Activated CD4-positive, alpha-beta memory T cell treated with anti-CD3 and anti-CD28 coated beads for 36 hours (primary cell): ENCODE data around the gene WHRN. TPM values are rescaled to one million over a fixed set of nuclear protein-coding genes. Genes with fewer than 3 reads are reported as not detected.

Experiments
- CTCF ChIA-PET: fragments of 350-600 bp; sonication (Branson Sonifier 250); formaldehyde crosslinking; loops from one replicate; lab custom pipeline; 2021; ENCODE audit warnings: antibody characterized with exemption, inconsistent platforms; lab: Charles Lee
- POLR2A ChIA-PET: fragments of 350-600 bp; sonication (Branson Sonifier 250); formaldehyde crosslinking; loops from one replicate; lab custom pipeline; 2021; ENCODE audit warnings: antibody characterized with exemption; lab: Charles Lee
- DNase-seq: peaks from one replicate; pipeline ENCODE4 v3.0.0-alpha.2; 2020
- H3K27ac Mint-ChIP-seq: one replicate; pipeline ENCODE4 v1.8.0; 2021; ENCODE audit warnings: mixed read lengths
- H3K27me3 Mint-ChIP-seq: one replicate; pipeline ENCODE4 v1.8.0; 2021; ENCODE audit warnings: mixed read lengths
- H3K36me3 Mint-ChIP-seq: one replicate; pipeline ENCODE4 v1.8.0; 2021; ENCODE audit warnings: mixed read lengths
- H3K4me1 Mint-ChIP-seq: one replicate; pipeline ENCODE4 v1.8.0; 2021; ENCODE audit warnings: low read depth, mixed read lengths
- H3K4me3 Mint-ChIP-seq: one replicate; pipeline ENCODE4 v1.8.0; 2021; ENCODE audit warnings: mild to moderate bottlenecking, mixed read lengths
- H3K9me3 Mint-ChIP-seq: one replicate; pipeline ENCODE4 v1.8.0; 2021; ENCODE audit warnings: mixed read lengths
- intact Hi-C: fragments of 100-400 bp; cut with micrococcal nuclease; formaldehyde crosslinking; loops from one replicate; pipeline ENCODE4 v1.15.1; 2023
- total RNA-seq, 2 experiments: library from RNA; stranded (reverse); gene quantifications; one replicate each; pipeline ENCODE4 v1.2.3, GENCODE V29; 2021

WHRN gene
- total RNA-seq, 2 experiments from 2014 or later: 2.8 to 4.4 TPM

GRCh38 chr9:114403153-114403756 is 102.0 kb downstream of the WHRN start:
- no peaks in the 10 kb centered on the region for H3K36me3 Mint-ChIP-seq
- H3K9me3 Mint-ChIP-seq: no peaks in the 10 kb centered on the region
- POLR2A ChIA-PET: no interaction called here
- peaks cover 4% of the 10 kb centered on the region for H3K4me1 Mint-ChIP-seq
- intact Hi-C loops: no loop called here
- no peak for DNase-seq
- no peak overlapping the region for H3K27ac Mint-ChIP-seq
- CTCF ChIA-PET: interaction anchor here (1.2 to 13.3 kb wide), 5 partner anchors 84 to 259 kb away, joined by 3 to 329 read pairs (median 13); no protein-coding TSS in a partner anchor
- no peaks in the 10 kb centered on the region for H3K27me3 Mint-ChIP-seq
- no peak overlapping the region for H3K4me3 Mint-ChIP-seq

- ChIA-PET POLR2A (interaction anchor here (8.5 kb wide), 1 partner anchor 15 kb away, joined by 80 read pairs; the partner anchor contains the start of gene AKNA), CTCF (interaction anchor here (1.0 to 13.3 kb wide), 3 partner anchors 107 to 613 kb away, joined by 4 to 329 read pairs (median 47); no protein-coding TSS in a partner anchor)
- H3K27me3 Mint-ChIP-seq: no peaks in the 10 kb centered on the region
- intact Hi-C loops: no loop called here
- H3K4me1 Mint-ChIP-seq: peaks cover 17% of the 10 kb centered on the region
- H3K36me3 Mint-ChIP-seq: peaks cover 2% of the 10 kb centered on the region
- H3K27ac Mint-ChIP-seq: no peak overlapping the region
- no peak for DNase-seq
- no peak overlapping the region for H3K4me3 Mint-ChIP-seq
- H3K9me3 Mint-ChIP-seq: no peaks in the 10 kb centered on the region
Observed at GRCh38 chr9:114401344-114401743, 103.9 kb downstream of the WHRN start.

DNA sequence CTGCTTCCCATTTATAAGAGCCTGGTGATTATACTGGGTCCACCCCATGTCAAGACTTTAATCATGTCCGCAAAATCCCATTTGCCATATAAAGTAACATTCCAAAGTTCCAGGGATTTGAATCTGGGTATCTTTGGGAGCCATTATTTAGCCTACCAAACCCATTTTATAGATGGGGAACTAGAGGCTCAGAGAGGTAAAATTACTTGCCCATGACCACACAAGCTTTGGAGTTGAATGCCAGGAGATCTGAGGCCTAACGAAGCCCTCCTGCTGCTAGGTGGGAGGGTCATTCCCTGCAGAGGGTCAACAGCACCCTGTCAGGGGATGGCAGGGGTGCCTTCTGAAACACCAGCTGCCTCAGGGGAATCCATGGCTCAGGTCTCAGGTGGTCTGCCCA is 104.5 kb downstream of the WHRN start:
- POLR2A ChIA-PET: interaction anchor here (8.5 kb wide), 1 partner anchor 14 kb away, joined by 80 read pairs; the partner anchor contains the start of gene AKNA
- Mint-ChIP-seq H3K27me3 (no peaks in the 10 kb centered on the region), H3K36me3 (peaks cover 4% of the 10 kb centered on the region), H3K27ac (no peak overlapping the region), H3K4me1 (peaks cover 23% of the 10 kb centered on the region), H3K9me3 (no peaks in the 10 kb centered on the region), H3K4me3 (no peak overlapping the region)
- no peak for DNase-seq
- CTCF ChIA-PET: interaction anchor here (13.3 kb wide), 1 partner anchor 253 kb away, joined by 329 read pairs; no protein-coding TSS in a partner anchor
- intact Hi-C loops: no loop called here

DNA sequence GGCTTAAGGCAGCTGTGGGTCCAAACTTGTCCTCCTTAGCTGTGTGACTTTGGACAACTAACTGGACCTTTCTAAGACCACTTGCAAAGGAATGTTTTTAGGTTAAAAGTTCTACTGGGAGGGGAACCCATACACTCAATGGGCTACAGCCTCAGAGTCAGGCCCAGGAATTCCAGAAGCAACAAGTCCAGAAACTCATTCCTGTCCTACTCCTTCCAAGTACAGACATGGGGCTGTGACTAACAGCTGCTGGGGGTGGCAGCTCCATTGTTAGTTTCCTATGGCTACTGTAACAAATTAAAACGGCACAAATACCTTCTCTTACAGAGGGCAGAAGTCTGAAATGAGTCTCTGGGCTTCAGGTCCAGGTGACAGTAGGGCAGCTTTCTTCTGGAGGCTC is 105.1 kb downstream of the WHRN start:
- H3K4me1 Mint-ChIP-seq: peaks cover 25% of the 10 kb centered on the region
- ChIA-PET POLR2A (interaction anchor here (8.5 kb wide), 1 partner anchor 14 kb away, joined by 80 read pairs; the partner anchor contains the start of gene AKNA), CTCF (interaction anchor here (1.2 to 13.3 kb wide), 3 partner anchors 9 to 253 kb away, joined by 3 to 329 read pairs (median 3); no protein-coding TSS in a partner anchor)
- no peaks in the 10 kb centered on the region for H3K27me3 Mint-ChIP-seq
- H3K4me3 Mint-ChIP-seq: no peak overlapping the region
- no peak overlapping the region for H3K27ac Mint-ChIP-seq
- intact Hi-C loops: no loop called here
- no peak for DNase-seq
- H3K36me3 Mint-ChIP-seq: peaks cover 4% of the 10 kb centered on the region
- H3K9me3 Mint-ChIP-seq: no peaks in the 10 kb centered on the region

DNA sequence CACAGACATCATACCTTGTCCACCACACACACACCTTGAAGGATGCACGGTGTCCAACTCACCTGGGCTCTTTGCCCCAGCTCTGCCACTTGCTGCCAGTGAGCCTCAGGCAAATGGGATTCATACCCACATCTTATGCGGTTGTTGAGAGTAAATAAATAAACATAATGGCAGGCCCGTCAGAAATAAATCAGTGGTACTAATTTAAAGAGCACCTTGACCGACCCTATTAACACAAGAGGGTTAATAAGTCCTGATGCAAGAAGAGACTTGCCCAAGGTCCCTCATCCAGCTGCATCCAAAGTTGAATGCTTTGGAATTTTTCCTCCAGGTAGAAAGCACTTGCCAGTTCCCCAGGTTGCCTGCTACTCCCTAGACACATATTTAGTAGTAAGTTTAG is 105.9 kb downstream of the WHRN start:
- H3K9me3 Mint-ChIP-seq: no peaks in the 10 kb centered on the region
- H3K27ac Mint-ChIP-seq: no peak overlapping the region
- H3K27me3 Mint-ChIP-seq: no peaks in the 10 kb centered on the region
- no peak for DNase-seq
- ChIA-PET POLR2A (interaction anchor here (8.5 kb wide), 1 partner anchor 13 kb away, joined by 80 read pairs; the partner anchor contains the start of gene AKNA), CTCF (interaction anchor here (1.0 to 13.3 kb wide), 4 partner anchors 10 to 254 kb away, joined by 3 to 329 read pairs (median 3); no protein-coding TSS in a partner anchor)
- H3K4me3 Mint-ChIP-seq: no peak overlapping the region
- intact Hi-C loops: no loop called here
- H3K36me3 Mint-ChIP-seq: peaks cover 5% of the 10 kb centered on the region
- peaks cover 33% of the 10 kb centered on the region for H3K4me1 Mint-ChIP-seq

DNA sequence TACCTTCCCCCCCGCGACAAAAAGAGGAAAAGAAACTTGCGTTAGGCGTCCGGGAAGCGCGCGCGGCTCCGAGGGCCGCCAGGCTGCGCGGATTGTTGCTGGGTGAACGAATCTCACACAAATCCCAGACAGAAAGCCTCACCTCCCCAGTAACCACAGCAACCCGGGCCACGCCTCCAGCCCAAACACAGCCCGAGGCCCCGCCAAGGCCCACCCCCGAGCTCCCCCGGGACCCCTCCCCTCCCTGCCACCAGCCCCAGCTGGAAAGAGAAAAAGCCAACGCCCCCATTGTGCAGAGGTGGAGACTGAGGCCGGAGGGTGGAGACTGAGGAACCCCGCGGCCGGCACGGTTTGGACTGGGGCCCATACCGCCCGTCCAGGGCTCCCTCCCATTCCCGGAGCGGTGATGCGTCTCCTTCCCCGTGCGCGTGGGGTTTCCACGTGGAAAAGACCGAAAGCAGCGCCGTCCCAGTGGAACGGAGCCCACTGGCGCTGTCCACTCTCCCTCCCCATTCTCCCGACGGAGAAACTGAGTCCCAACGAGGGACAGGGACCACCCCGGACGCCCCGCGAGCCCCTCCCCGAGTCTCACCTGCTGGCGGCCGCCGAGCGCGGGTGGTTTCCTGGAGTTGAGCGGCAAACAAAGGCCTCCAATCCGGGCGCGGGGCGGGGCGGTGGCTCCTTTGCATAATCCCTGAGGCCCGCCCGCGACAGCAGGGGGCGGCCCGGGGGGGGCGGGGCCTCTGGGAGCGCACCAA is 107.2 kb downstream of the WHRN start:
- peaks cover 9% of the 10 kb centered on the region for H3K36me3 Mint-ChIP-seq
- H3K27me3 Mint-ChIP-seq: no peaks in the 10 kb centered on the region
- peak overlapping the region; percentile 90 for H3K27ac Mint-ChIP-seq
- peak overlapping the region; percentile 95 for H3K4me3 Mint-ChIP-seq
- peaks cover 44% of the 10 kb centered on the region for H3K4me1 Mint-ChIP-seq
- intact Hi-C loops: loop anchor here (1.0 kb wide), 4 partner anchors 13 to 59 kb away; no protein-coding TSS in a partner anchor
- peak; percentile 97 for DNase-seq
- ChIA-PET POLR2A (interaction anchor here (0.6 to 8.5 kb wide), 5 partner anchors 11 to 592 kb away, joined by 3 to 80 read pairs (median 5); partner anchors contain the start of genes AKNA and ATP6V1G1), CTCF (interaction anchor here (0.6 to 1.6 kb wide), 9 partner anchors 10 to 255 kb away, joined by 3 to 7 read pairs (median 3); partner anchors contain the start of genes AKNA and ATP6V1G1)
- H3K9me3 Mint-ChIP-seq: no peaks in the 10 kb centered on the region

GRCh38 chr9:114397219-114397847 is 107.9 kb downstream of the WHRN start:
- no peaks in the 10 kb centered on the region for H3K9me3 Mint-ChIP-seq
- no peak for DNase-seq
- intact Hi-C loops: loop anchor here (1.0 kb wide), 1 partner anchor 25 kb away; no protein-coding TSS in a partner anchor
- ChIA-PET CTCF (interaction anchor here (0.6 to 1.6 kb wide), 12 partner anchors 9 to 256 kb away, joined by 3 to 7 read pairs (median 3); partner anchors contain the start of genes AKNA and ATP6V1G1), POLR2A (interaction anchor here (0.6 to 8.5 kb wide), 5 partner anchors 11 to 592 kb away, joined by 3 to 80 read pairs (median 5); partner anchors contain the start of genes AKNA and ATP6V1G1)
- H3K4me3 Mint-ChIP-seq: peak overlapping the region; percentile 95
- no peaks in the 10 kb centered on the region for H3K27me3 Mint-ChIP-seq
- H3K36me3 Mint-ChIP-seq: peaks cover 15% of the 10 kb centered on the region
- peaks cover 51% of the 10 kb centered on the region for H3K4me1 Mint-ChIP-seq
- peak overlapping the region; percentile 90 for H3K27ac Mint-ChIP-seq

- H3K4me1 Mint-ChIP-seq: peaks cover 57% of the 10 kb centered on the region
- ChIA-PET POLR2A (interaction anchor here (1.2 to 8.5 kb wide), 4 partner anchors 10 to 593 kb away, joined by 3 to 80 read pairs (median 6); partner anchors contain the start of genes AKNA and ATP6V1G1), CTCF (interaction anchor here (0.9 to 1.8 kb wide), 11 partner anchors 9 to 514 kb away, joined by 3 to 7 read pairs (median 3); partner anchors contain the start of gene AKNA)
- H3K27me3 Mint-ChIP-seq: no peaks in the 10 kb centered on the region
- intact Hi-C loops: loop anchor here (1.0 kb wide), 1 partner anchor 24 kb away; no protein-coding TSS in a partner anchor
- H3K9me3 Mint-ChIP-seq: no peaks in the 10 kb centered on the region
- peaks cover 15% of the 10 kb centered on the region for H3K36me3 Mint-ChIP-seq
- no peak for DNase-seq
- H3K4me3 Mint-ChIP-seq: peak overlapping the region; percentile 95
- H3K27ac Mint-ChIP-seq: no peak overlapping the region
Observed at GRCh38 chr9:114396558-114397218, 108.6 kb downstream of the WHRN start.

DNA sequence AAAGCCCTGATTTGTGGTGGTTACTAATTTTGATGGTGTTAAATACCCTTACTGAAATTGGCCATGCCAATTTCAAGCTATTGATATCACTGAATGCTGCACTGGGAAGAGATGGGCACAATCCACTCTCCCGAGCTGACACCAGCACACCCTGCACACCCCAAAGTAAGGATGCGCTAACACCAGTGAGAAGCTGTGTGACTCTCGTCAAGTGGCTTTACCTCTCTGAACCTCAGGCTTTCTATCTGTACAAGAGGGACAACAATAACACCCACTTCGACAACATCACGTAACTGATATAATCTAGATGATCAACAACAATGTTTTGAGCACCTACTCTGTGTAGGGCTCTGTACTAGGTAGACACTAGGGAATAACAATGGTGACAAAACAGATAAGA is 109.5 kb downstream of the WHRN start:
- Mint-ChIP-seq H3K4me1 (peaks cover 64% of the 10 kb centered on the region), H3K27ac (peak overlapping the region; percentile 49), H3K4me3 (peak overlapping the region; percentile 35), H3K27me3 (no peaks in the 10 kb centered on the region), H3K36me3 (peaks cover 15% of the 10 kb centered on the region), H3K9me3 (no peaks in the 10 kb centered on the region)
- ChIA-PET CTCF (interaction anchor here (0.6 to 1.8 kb wide), 8 partner anchors 8 to 515 kb away, joined by 3 to 7 read pairs (median 4); partner anchors contain the start of gene AKNA), POLR2A (interaction anchor here (0.8 to 8.5 kb wide), 3 partner anchors 9 to 192 kb away, joined by 4 to 80 read pairs (median 5); partner anchors contain the start of genes AKNA and ATP6V1G1)
- intact Hi-C loops: no loop called here
- DNase-seq: no peak

DNA sequence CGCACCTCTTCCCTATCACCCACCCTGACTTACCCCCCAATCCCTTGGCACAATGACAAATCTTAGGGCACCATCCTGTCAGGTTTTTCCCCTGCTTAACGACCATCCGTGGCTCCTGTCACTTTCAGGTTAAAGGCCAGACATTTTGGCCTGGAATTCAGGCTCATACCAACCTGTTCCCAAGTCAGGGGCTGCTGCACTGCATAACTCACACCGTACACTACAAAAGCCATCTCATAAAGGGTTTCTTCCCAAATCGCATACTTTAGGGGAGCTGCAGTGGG is 110.0 kb downstream of the WHRN start:
- Mint-ChIP-seq H3K27me3 (no peaks in the 10 kb centered on the region), H3K4me3 (no peak overlapping the region), H3K4me1 (peaks cover 69% of the 10 kb centered on the region), H3K36me3 (peaks cover 15% of the 10 kb centered on the region), H3K27ac (peak overlapping the region; percentile 61), H3K9me3 (no peaks in the 10 kb centered on the region)
- ChIA-PET POLR2A (interaction anchor here (1.5 to 8.5 kb wide), 2 partner anchors 9 to 192 kb away, joined by 5 to 80 read pairs; partner anchors contain the start of genes AKNA and ATP6V1G1), CTCF (interaction anchor here (0.6 to 1.8 kb wide), 4 partner anchors 10 to 314 kb away, joined by 4 to 7 read pairs (median 6); no protein-coding TSS in a partner anchor)
- DNase-seq: no peak
- intact Hi-C loops: no loop called here
